Measurements from ENCODE around the gene CADPS2. TPM values are rescaled to one million over a fixed set of nuclear protein-coding genes. Genes with fewer than 3 reads are reported as not detected.

Gene CADPS2
- total RNA-seq, 4 donors from 2014 or later: 2.1 to 3.7 (median 2.8) TPM

DNA sequence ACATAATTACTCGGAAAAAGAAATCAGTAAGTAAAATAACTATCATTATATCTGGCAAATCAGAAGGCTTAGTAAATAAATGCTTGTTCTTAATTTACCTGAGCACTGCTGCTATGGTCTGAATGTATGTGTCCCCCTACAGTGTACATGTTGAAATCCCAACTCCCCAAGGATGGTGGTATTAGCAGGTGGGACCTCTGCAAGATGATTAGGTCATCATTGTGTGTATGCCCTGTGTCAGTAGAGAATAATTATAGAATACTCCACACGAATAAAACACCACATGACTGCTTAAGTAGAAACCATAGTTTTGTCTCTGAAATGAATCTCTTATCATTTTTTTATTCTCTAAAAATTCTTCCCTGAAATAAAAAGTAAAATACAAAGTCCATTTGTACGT is 289.0 kb downstream of the CADPS2 start:
- intact Hi-C loops (cut with DNase I; ENCODE audit: low total_unique reads): no loop called here
- Histone ChIP-seq H3K27me3 (no peaks in the 10 kb centered on the region), H3K4me1 (no peaks in the 10 kb centered on the region), H3K9me3 (no peaks in the 10 kb centered on the region), H3K27ac (no peak overlapping the region), H3K36me3 (no peaks in the 10 kb centered on the region), H3K4me3 (no peak overlapping the region)
- ATAC-seq: no peak
- in situ Hi-C loops (cut with MboI; ENCODE audit: low sequenced_read_pairs in 4 of 4): no loop called here
- TF ChIP-seq, protein P1, sequence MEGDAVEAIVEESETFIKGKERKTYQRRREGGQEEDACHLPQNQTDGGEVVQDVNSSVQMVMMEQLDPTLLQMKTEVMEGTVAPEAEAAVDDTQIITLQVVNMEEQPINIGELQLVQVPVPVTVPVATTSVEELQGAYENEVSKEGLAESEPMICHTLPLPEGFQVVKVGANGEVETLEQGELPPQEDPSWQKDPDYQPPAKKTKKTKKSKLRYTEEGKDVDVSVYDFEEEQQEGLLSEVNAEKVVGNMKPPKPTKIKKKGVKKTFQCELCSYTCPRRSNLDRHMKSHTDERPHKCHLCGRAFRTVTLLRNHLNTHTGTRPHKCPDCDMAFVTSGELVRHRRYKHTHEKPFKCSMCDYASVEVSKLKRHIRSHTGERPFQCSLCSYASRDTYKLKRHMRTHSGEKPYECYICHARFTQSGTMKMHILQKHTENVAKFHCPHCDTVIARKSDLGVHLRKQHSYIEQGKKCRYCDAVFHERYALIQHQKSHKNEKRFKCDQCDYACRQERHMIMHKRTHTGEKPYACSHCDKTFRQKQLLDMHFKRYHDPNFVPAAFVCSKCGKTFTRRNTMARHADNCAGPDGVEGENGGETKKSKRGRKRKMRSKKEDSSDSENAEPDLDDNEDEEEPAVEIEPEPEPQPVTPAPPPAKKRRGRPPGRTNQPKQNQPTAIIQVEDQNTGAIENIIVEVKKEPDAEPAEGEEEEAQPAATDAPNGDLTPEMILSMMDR (IDR thresholded peaks at IDR 0.05 in 4 of 5, conservative IDR thresholded peaks at IDR 0.05 in 1 of 5): no peak
- no peak for TF ChIP-seq POLR2A (IDR thresholded peaks at IDR 0.05)
- DNase-seq: no peak

DNA sequence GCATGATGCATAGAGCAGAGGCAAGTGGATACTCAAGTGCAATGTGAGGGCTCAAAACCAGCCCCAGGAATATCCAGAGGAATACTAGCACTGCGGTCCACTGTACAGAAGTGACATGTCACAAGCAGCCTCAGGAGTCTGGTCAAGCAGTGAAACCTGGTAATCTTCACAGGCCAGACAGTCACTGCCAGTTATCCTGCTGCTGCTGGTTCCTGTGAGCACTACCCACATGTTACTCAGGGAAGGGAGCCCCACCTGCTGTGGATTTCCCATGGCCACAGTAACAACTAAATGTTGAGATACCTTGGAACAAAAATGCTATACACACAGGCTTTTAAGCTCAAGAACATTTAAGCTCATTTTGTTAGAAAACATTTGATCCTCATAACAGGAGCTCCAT is 290.4 kb downstream of the CADPS2 start:
- DNase-seq (no peak), ATAC-seq (no peak)
- intact Hi-C loops (cut with DNase I; ENCODE audit: low total_unique reads): no loop called here
- Histone ChIP-seq H3K27me3 (no peaks in the 10 kb centered on the region), H3K4me3 (no peak overlapping the region), H3K27ac (no peak overlapping the region), H3K36me3 (no peaks in the 10 kb centered on the region), H3K4me1 (no peaks in the 10 kb centered on the region), H3K9me3 (no peaks in the 10 kb centered on the region)
- in situ Hi-C loops (cut with MboI; ENCODE audit: low sequenced_read_pairs in 4 of 4): no loop called here
- no peak for TF ChIP-seq POLR2A (IDR thresholded peaks at IDR 0.05)
- TF ChIP-seq, protein P1 (IDR thresholded peaks at IDR 0.05 in 4 of 5, conservative IDR thresholded peaks at IDR 0.05 in 1 of 5): no peak

DNA sequence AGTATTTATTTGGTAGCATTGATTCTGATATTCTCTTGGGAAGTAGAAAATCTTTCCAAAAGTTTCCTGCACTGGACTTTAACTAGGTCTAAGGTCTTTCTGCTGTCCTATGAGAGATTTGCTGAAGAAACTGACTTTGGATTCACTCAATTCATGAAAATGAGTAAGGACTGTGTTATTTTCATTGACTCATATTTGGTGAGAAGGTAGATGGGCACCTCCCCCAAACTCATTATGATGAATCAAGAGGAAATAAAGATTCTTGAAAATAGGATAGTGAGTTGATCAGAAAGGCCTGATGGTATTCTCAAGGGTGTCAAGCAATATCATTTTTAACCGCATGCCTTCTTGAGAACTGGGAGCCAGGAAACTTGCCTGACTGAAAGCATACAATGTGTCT is 297.6 kb downstream of the CADPS2 start:
- no peak for TF ChIP-seq POLR2A (IDR thresholded peaks at IDR 0.05)
- TF ChIP-seq, protein P1 (IDR thresholded peaks at IDR 0.05 in 4 of 5, conservative IDR thresholded peaks at IDR 0.05 in 1 of 5): no peak
- Histone ChIP-seq H3K27ac (no peak overlapping the region), H3K4me1 (no peaks in the 10 kb centered on the region), H3K36me3 (no peaks in the 10 kb centered on the region), H3K4me3 (no peak overlapping the region), H3K9me3 (no peaks in the 10 kb centered on the region), H3K27me3 (no peaks in the 10 kb centered on the region)
- no peak for ATAC-seq
- in situ Hi-C loops (cut with MboI; ENCODE audit: low sequenced_read_pairs in 4 of 4) (no loop called here), intact Hi-C loops (cut with DNase I; ENCODE audit: low total_unique reads) (no loop called here)
- DNase-seq: no peak

DNA sequence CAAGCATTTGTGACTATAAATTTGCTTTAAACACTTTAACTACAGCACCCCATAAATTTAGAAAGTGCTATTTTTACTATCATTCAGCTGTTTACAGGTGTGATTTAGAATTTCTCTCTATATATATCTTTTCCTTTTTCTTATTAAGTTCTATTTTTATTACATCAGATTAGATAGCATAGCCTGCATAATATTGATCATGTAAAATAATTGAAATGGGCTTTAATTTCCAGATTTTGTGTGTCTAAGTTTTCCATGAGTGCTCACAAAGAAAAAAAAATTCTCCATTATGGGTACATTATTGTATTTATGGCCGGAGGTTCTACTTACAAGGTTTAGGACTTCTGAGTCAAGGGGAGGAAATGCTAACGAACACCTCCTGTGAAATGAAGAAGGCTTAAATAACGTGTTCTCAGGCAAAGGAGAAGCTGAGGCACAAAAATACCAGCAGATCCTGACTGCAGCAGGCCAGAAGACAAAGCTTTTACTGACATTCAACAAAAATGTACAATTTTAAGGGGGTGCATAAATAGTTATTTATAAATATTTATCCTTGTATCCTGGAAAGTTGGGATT is 301.5 kb downstream of the CADPS2 start:
- no peak for ATAC-seq
- no peak overlapping the region for H3K27ac ChIP-seq
- no peaks in the 10 kb centered on the region for H3K36me3 ChIP-seq
- no peaks in the 10 kb centered on the region for H3K27me3 ChIP-seq
- H3K4me3 ChIP-seq: no peak overlapping the region
- no peak for DNase-seq
- H3K9me3 ChIP-seq: no peaks in the 10 kb centered on the region
- H3K4me1 ChIP-seq: no peaks in the 10 kb centered on the region
- in situ Hi-C loops (cut with MboI; ENCODE audit: low sequenced_read_pairs in 4 of 4) (no loop called here), intact Hi-C loops (cut with DNase I; ENCODE audit: low total_unique reads) (no loop called here)
- no peak for TF ChIP-seq POLR2A (IDR thresholded peaks at IDR 0.05)
- TF ChIP-seq, protein P1 (IDR thresholded peaks at IDR 0.05 in 4 of 5, conservative IDR thresholded peaks at IDR 0.05 in 1 of 5): no peak

DNA sequence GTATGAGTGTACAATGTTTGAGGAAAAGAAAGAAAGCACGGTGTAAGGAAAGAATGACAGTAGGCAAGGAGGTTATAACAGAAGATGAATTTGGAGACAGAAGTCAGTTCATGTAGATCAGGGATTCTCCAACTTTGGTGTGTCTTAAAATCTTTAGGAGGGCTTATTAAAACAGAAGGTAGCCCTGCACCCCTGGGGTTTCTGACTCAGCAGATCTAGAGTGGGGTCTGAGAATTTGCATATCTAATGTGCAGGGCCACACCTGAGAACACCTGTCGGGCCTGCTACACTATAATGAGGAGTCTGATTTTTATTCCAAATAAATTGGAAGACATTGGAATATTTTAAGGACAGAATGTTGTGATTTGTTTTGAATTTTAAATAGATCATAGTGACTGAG is 307.9 kb downstream of the CADPS2 start:
- Histone ChIP-seq H3K27ac (no peak overlapping the region), H3K27me3 (no peaks in the 10 kb centered on the region), H3K4me1 (no peaks in the 10 kb centered on the region), H3K36me3 (no peaks in the 10 kb centered on the region), H3K4me3 (no peak overlapping the region), H3K9me3 (no peaks in the 10 kb centered on the region)
- TF ChIP-seq, protein P1 (IDR thresholded peaks at IDR 0.05 in 4 of 5, conservative IDR thresholded peaks at IDR 0.05 in 1 of 5): no peak
- no peak for TF ChIP-seq POLR2A (IDR thresholded peaks at IDR 0.05)
- ATAC-seq: no peak
- intact Hi-C loops (cut with DNase I; ENCODE audit: low total_unique reads): no loop called here
- in situ Hi-C loops (cut with MboI; ENCODE audit: low sequenced_read_pairs in 4 of 4): no loop called here
- DNase-seq: no peak
